ENCODE measurements around the gene ATF7.
A peak's percentile ranks its signal among the peaks of the same experiment; 100 is the strongest.

ATF7 gene

GRCh38 chr12:53523131-53523530 is 103.1 kb downstream of the ATF7 start:
- no peak for DNase-seq (ENCODE audit: low spot score)

DNA sequence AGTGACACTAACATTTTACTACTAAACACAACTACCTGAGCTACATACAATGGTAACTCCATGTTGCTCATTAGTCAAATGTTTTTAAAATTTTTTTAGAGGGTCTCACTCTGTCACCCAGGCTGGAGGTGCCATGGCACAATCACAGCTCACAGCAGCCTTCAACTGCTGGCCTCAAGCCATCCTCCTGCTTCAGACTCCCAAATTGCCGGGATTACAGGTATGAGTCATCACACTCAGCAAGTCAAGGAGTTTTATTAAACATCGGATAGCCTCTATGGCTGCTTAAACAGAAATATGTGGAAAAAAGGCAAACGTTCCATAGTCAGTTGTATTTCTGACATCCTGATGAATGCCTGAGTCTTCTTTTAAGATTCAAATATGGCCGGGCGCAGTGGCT is 107.8 kb downstream of the ATF7 start:
- DNase-seq (ENCODE audit: low spot score) = no peak

DNA sequence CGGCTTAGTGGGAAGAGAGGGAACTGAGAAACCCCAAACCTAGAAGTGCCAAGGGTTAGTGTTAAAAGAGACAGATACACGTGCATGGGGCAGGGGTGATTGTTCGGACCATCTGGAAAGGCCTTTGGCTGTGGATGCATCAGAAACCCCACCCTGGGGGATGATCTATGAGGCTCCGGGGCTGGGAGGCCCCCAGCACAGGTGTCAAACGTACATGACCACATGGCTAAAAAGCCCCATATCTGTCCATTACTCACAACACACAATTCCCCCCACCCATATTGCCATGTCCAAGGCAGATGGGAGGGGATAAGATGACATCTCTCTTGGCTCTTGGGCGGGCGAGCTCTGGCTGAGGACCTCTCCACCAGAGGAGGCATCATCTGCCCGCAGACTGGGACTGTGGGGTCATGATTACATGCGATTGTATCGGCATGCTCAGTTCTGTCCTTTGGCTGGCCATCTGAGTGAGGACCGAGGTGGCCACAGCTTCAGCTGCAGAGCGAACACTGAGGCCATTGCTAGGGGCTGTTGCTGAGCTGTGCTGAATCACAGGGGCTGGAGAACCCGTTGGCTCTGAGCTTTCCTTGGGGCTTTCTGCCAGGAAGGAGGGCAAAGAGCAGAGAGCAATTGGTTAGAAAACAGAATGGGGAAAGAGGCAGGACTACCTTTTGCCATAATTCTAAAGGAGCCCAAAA is 109.3 kb downstream of the ATF7 start:
- DNase-seq (ENCODE audit: low spot score) = no peak

GRCh38 chr12:53515291-53515680 is 110.9 kb downstream of the ATF7 start:
- DNase-seq (ENCODE audit: low spot score) = no peak

DNA sequence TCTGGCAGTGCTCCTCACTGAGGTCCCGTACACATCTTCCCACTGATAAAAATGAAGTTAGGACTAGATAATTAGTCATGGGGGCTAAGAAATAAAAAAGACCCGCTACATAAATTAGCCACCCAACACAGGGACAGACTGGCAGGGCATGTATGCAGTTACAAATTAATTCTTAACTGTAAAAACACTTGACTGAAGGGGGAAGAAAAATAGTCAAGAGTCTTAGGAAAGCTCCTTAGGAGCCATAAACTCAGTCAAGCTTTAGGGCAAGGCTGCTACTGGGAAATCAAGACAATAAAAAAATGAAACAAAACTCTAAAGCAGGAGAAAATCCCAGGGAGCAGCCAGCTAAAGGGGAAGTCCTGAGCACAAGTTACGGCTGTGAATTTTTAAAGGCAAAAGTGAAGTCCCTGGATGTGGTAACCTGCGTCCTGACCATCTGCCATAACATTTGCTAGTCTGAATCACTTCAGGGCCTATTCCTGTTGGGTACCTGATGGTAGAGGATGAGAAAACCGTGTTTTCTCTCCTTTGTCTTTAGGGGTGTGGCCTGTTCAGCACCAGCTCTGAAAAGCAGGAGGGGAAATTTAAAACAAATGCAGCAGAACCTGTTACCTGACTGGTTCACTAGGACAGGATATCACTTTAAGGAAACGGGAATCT is 111.4 kb downstream of the ATF7 start:
- DNase-seq (ENCODE audit: low spot score) = no peak

DNA sequence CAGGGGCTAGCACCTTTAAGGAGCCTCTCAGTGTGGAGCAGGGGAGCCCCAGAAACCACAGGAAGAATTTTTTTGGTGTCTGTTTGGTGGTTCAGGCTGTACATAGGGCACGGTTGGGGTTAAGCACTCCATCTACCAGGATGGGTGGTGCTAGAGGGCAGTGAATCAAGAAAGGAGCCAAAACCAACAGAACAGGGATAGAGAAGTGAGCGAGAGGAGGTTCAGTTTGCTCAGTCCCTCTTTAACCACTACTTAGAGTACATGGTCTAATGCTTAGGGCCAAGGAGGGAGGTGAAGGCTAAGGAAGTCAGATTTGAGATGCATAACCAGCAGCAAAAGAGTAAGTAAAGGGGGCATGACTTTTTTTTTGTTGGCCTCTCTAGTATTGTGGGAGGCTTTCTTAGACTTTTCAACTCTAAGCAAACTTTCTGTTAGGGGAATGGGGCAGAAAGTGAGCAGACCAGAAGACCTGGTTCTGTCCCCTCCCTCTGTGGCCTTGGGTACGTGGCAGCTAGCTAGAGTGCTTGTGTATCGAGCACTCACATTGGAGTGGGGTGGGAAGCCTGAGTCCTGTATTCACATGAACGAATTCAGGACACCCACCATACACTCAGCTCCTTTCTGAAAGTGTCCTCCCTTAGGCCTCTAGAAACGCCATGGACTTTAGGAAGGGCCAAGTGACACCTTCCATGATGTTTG is 112.3 kb downstream of the ATF7 start:
- no peak for DNase-seq (ENCODE audit: low spot score)

DNA sequence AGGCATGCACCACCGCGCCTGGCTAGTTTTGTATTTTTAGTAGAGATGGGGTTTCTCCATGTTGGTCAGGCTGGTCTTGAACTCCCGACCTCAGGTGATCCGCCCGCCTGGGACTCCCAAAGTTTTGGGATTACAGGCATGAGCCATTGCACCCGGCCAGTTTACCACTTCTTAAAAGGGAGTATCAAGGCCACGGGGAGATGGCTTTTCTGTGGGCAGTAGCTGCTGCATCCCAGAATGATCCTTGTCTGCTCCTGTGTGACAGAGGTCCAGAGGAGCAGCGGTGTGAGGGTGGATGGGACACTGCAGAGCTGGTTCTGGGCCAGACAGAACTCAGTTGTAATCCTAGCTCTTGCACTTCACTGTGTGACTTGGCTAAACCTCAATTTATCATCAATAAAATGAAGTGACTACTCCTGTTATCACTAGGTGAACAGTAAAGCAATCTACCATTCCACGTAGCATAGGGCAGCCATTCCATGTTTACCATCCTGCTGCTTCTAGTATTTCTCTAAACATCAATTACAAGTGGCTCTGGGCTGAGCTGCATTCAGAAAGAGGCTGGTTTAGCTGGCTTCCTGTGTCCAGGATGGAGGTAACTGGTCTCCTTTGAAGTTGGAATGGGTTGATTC is 115.9 kb downstream of the ATF7 start:
- no peak for DNase-seq (ENCODE audit: low spot score)

GRCh38 chr12:53508534-53509170 is 117.5 kb downstream of the ATF7 start:
- DNase-seq (ENCODE audit: low spot score) = peak; percentile 84

DNA sequence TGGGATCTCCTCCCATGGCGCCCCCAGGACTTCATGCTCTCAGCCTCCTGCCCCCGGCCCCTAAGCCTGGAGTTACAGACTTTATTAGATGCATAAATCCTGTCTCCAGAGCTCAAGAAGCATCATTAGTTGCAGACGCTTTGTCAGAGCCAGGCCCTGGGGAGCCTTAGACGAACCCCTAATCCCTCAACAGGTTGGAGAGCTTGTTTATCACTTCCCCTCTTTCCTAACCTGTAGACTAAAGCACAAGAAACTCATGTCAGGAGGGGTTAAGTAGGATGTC is 118.6 kb downstream of the ATF7 start:
- no peak for DNase-seq (ENCODE audit: low spot score)

DNA sequence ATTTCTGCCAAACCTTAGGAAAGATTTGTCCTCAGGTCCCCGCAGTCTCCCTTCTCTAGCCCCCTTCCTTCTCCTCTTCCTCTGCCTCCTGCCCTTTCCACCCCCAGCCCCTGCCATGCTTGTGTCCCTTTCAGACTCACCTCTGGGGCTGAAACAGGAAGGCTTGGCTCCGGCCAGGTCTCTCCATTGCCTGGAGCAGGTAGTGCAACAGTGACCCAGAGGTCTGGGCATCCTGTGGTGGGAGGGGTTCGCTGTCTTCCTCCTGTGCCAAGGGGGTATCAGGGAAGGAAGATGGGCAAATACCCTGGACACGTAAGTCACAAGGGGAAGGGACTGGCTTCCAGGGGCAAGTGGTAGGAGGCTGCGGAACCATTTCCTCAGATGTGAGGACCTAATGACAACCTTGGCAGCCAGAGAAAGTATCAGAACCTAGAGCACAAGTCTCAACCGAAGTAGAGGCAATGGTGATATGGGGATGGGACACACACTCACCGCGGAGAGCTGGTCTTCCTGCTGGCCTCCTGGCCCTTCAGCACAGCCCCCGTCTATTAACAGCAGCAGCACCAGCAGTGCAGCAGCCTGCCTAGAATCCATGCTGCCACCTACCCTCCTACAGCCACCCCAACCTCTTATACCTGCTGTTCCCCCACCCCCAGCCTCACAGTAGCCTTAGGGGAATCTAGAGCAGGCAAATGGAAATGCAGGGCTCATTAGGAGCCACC is 119.1 kb downstream of the ATF7 start, which contains the start of gene NPFF:
Gene NPFF, minus strand, starts transcription at position 604 of the 722 bp plus-strand sequence. Its CDS starts 10 bp downstream, at position 594.
- no peak for DNase-seq (ENCODE audit: low spot score)

DNA sequence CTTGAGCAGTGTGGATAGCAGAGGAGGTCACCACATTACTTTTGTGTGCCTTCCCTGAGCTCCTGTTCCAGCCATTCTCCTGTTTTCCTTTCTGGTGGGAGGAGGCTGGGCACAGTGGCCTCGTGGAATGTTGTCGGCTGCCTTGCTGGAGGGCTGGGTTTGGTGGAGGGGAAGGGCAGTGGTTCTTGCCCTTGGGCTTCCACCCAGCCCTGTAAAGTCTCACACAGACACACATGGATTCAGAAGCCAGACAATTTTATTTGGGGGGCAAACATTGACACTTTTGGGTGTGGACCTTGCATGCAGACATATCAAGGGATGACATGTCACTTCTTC is 119.8 kb downstream of the ATF7 start:
- no peak for DNase-seq (ENCODE audit: low spot score)

DNA sequence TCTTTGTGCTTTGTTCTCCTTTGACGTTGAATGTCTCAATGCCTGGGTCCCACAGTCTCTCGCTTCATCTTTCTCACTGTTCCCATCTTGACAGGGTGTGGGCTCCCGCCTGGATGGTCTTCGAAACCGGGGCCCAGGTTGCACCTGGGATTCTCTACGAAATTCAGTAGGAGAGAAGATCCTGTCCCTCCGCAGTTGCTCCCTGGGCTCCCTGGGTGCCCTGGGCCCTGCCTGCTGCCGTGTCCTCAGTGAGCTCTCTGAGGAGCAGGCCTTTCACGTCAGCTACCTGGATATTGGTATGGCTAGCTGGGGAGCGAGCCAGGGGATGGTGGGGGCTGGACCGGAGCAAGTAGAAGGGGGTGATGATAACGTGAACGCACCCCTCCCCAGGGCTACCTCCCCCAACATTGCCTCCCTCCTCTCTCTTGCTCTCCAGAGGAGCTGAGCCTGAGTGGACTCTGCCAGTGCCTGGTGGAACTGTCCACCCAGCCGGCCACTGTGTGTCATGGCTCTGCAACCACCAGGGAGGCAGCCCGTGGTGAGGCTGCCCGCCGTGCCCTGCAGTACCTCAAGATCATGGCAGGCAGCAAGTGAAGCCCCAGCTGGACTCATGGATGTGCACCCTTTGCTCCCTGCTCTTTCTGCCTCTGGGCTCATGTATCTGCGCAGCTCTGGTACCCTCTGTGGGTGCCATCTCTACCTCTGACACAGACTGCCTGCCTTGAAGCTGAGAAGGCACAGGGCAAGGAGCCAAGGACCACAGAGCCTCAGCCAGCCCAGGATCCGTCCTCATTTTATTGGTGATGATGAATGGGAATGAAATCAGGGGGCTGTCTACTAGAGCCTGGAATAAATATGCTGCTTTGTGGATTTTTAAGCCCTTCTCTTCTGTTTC is 120.4 kb downstream of the ATF7 start:
- DNase-seq (ENCODE audit: low spot score) = no peak

GRCh38 chr12:53505086-53505485 is 121.1 kb downstream of the ATF7 start:
- no peak for DNase-seq (ENCODE audit: low spot score)

DNA sequence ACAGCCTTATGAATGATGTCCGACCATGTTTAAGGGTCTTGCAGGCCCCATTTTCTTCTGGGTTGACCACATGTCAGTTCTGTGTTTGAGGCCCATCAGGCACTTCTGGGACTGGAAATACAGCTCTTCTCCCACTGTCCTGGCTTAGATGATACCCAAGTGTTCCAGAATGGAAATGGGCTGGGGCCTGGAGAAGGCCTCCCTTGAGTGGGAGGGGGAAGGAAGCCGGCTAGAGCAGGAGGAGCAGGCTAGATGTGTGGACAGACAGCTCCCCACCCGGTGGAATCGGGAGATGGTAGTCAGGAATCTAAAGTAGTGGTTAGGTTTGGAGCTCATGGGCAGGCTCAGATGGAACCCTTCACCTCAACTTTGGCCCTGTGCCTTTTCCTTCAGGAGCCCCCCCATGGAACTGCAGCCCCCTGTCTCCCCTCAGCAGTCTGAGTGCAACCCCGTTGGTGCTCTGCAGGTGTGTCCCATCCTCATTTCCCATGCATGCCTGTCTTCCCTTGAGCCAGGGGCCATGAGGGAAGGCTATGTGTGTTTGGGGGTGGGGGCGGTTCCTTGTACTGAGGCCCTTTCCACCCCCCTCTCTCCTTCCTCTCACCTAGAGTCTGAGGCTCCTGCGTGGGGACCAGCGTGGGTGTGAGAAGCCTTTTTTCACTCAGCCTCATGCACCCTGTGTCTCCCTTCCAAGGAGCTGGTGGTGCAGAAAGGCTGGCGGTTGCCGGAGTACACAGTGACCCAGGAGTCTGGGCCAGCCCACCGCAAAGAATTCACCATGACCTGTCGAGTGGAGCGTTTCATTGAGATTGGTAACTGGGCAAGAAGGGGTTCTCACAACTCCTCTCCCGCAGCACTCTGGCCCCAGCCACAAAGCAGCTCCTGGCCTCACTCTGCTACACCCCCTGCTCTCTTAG is 121.9 kb downstream of the ATF7 start:
- no peak for DNase-seq (ENCODE audit: low spot score)

GRCh38 chr12:53502983-53503728 is 123.0 kb downstream of the ATF7 start:
- no peak for DNase-seq (ENCODE audit: low spot score)

DNA sequence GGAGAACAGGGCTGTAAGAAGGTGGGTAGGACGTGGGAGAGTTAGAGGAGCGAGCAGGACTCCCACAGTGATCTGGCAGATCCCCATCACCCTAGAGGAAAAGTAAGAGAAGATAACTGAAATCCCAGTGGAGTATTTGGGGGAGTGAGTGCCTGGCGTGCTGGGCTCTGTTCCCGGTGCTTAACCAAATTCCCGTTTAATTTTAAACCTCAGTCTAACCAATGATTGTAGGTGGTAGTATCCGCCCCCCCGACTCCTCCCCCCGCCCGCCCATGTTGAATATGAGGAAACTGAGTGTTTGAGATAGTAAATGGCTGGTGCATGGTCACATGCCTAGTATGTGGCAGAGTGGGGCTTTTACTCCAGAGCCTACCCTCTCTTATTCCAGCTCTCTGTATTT is 123.9 kb downstream of the ATF7 start:
- DNase-seq (ENCODE audit: low spot score) = no peak

DNA sequence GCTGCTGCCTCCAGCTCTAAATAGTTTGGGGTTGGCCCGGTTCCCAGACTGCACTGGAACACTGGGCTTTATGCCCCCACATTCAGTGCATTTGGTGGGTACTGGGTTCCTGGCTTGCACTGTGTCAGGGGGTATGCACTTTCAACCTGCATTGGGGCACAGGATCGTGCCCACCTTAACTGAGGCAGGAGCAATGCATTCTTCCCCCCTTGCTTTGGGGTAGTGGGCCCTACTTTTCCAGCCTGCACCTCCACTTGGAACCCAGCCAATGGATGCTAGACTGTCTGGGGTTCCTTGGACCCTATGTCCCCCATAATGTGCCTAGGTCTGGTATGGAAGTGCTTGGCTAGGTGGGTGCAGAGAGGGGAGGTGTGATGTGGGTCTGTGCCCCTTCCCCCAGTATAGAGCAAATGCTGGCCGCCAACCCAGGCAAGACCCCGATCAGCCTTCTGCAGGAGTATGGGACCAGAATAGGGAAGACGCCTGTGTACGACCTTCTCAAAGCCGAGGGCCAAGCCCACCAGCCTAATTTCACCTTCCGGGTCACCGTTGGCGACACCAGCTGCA is 124.5 kb downstream of the ATF7 start:
- no peak for DNase-seq (ENCODE audit: low spot score)

GRCh38 chr12:53500776-53501614 is 125.2 kb downstream of the ATF7 start, which contains the start of gene TARBP2:
Gene TARBP2, plus strand, starts transcription at chr12:53501283. Its CDS starts 126 bp downstream, at chr12:53501409.
- DNase-seq (ENCODE audit: low spot score) = peak; percentile 99

Measured in CD4-positive, alpha-beta T cell treated with Interleukin-2 at 100 ng/mL for 4 hours (primary cell).